Peyer's patch (tissue), 4 donors: ENCODE data around the gene PDGFB.

ENCODE experiments used
- CTCF ChIP-seq, 6 experiments: fragments of 450-650 bp in 4 of 6; fragments of 200-600 bp in 2 of 6; sonication (generic) in 1 of 6; IDR thresholded peaks; one replicate each; pipeline ENCODE4 v1.5.1; 2017 to 2019; ENCODE audit warnings: antibody characterized with exemption in 6 of 6, mild to moderate bottlenecking in 3 of 6, moderate library complexity in 1 of 6
- POLR2A ChIP-seq, 2 donors: fragments of 450-650 bp; IDR thresholded peaks; one replicate each; pipeline ENCODE4 v1.5.1; 2017; ENCODE audit warnings: antibody characterized with exemption in 2 of 2, mild to moderate bottlenecking in 2 of 2, moderate library complexity in 2 of 2

DNA sequence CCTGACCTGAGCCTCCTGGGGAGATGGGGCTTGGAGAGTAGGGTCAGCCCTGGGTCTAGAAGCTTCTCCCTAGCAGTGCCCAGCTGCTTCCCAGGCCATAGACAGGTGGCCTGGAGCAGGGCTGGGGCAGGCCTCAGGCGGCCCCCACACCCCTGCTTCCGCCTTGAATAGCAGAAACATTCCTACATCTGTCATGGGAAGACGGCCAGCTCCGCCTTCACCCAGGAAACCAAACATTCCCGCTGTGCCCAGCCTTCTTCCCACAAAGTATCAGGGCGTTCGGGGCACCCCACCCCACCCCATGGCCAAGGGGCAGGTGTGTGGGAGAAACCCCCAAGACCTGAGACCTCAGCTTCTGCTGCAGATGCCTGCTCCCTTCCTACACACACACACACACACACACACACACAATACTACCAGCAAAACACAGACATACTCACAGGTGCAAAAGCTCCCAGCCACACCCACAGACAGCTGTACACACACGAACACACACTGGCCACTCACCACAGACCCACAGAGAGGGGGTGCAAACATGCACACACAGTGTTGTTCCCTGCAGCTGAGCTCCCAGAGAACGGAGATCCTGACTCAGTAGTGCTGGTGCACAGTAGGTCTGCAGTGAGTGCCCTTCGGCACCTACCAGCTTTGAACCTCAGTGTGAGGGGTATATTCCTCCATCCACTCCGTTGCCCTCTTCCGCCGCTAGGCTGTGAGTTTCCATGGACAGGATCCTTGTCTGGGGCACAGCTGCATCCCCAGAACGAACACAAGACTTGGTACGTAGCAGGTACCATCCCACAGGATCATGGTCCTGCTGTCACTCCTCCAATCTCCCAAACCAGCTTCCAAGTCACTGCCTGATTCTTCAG lies 37.4 kb downstream of the PDGFB start:
- TF ChIP-seq CTCF (IDR thresholded peaks at IDR 0.05) = no peak
- no peak for TF ChIP-seq POLR2A (IDR thresholded peaks at IDR 0.05)
